ENCODE data around the gene ZNF468.
"Not testable (repeated sequence)": the region's sequence is repeated elsewhere in the genome, so short reads cannot be mapped to it uniquely, and the experiment has no call there.

ZNF468 gene

DNA sequence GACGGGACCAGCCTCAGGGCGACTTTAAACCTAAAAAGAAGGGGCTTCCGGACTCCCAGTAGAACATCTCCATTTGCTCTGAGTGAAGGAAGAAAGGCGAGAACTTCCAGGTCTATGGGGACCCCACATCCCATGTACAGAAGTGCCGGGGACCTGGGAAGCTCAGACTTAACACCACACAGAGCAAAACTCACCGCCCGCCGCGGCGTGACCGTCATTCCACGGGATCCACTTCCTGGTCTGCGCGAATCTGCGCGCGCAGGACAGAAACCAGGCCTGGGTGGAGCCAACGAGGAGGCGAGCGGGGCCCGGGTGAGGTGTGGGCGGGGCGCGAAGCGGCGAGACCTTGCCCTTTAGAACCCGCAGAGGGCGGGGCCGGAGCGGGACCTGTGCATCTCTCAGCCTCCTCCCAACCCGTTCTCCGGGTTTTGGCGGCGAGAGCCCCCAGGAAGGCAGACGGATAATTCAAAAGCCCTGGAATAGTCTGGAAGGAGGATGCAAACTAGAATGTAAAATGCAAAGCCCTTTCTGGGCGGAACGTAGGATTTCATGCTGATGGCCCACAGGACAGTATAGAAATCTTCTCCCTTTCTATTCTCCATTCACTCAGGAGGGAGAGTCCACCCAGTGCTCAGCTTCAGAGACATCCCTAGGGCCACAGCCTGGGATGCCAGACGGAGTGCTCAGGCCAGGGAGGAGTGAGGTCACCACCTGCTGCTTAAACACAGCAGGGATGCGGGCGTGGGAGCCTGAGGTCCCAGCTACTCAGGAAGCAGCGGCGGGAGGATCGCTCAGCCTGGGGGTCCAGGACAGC, at the start of gene ZNF468:
Gene ZNF468 (minus strand): TSS at position 242 of the 814 bp plus-strand sequence. CDS start 3,347 bp downstream, outside the sequence.
- FAIRE-seq, result not testable (repeated sequence)

DNA sequence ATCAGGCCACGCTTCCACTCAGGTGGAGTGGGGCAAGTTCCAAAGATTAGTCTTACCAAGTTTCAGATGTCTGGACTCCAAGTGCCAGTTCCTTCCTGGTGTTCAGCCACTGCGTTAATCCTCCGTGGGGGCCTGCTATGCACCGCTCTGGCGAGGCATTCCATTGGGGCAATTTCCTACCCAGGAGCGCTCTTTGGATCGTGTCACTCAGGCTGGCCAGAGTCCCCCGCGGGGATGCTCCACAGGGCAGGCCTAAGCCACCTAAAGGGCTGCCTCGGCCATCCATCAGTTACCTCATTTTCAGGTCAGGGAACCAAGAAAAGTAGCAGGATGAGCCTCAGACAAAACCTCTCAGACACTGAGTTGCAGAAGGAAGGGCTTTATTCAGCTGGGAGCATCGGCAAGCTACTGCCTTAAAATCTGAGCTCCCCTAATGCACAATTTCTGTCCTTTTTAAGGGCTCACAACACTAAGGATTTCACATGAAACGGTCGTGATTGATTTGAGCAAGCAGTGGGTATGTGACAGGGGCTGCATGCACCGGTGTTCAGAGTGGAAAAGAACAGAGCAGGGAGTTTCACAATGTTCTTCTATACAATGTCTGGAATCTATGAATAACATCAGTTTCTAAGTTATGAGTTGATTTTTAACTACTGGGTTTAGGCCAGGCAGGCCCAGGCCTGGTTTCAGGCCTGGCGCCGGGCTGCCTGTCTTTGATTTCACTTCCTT, 46.8 kb upstream of the ZNF468 start:
- not testable (repeated sequence) for FAIRE-seq

DNA sequence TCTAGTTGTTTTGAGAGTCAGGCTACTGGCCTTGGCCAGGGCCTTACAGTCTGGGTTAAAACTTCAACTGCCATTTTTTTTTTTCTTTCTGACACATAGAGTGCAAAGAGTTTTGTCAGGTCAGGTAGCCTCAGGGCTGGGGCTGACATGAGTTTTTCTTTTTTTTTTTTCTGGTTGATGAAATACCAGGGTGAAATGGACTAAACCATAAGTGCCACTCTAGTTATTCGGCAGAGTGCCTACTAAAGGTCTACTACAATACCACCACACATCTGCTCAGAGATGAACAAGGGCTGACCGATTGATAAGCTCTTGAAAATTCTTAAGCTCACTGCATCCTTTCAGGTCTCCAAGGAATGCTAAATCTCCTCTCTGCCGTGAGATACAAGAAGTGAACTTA, 44.4 kb upstream of the ZNF468 start:
- FAIRE-seq, result no peak

DNA sequence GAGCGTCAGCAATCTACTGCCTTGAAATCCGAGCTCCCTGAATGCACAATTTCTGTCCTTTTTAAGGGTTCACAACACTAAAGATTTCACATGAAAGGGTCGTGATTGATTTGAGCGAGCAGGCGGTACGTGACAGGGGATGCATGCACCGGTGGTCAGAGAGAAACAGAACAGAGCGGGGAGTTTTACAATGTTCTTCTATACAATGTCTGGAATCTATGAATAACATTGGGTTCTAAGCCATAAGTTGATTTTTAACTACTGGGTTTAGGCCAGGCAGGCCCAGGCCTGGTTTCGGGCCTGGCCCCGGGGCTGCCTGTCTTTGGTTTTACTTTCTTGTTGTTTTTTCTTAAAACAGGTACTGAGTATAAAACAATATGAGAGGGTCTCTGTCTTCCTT, 41.2 kb upstream of the ZNF468 start:
- not testable (repeated sequence) for FAIRE-seq

DNA sequence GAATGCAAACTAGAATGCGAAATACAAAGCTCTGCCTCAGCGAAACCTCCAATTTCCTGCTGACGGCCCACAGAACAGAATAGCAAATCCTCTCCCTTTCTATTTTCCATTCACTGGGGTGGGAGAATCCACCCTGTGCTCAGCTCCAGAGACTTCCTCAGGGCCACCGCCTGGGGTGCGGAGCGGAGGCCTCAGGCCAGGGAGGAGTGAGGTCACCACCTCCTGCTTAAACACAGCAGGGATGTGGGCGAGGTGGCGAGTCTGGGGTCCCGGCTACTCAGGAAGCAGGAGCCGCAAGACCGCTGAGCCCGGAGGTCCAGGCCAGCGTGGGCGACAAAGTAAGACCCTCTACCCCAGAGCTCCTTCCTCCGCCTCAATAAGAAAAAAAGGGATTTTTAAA, 40.7 kb upstream of the ZNF468 start:
- FAIRE-seq, result no peak

DNA sequence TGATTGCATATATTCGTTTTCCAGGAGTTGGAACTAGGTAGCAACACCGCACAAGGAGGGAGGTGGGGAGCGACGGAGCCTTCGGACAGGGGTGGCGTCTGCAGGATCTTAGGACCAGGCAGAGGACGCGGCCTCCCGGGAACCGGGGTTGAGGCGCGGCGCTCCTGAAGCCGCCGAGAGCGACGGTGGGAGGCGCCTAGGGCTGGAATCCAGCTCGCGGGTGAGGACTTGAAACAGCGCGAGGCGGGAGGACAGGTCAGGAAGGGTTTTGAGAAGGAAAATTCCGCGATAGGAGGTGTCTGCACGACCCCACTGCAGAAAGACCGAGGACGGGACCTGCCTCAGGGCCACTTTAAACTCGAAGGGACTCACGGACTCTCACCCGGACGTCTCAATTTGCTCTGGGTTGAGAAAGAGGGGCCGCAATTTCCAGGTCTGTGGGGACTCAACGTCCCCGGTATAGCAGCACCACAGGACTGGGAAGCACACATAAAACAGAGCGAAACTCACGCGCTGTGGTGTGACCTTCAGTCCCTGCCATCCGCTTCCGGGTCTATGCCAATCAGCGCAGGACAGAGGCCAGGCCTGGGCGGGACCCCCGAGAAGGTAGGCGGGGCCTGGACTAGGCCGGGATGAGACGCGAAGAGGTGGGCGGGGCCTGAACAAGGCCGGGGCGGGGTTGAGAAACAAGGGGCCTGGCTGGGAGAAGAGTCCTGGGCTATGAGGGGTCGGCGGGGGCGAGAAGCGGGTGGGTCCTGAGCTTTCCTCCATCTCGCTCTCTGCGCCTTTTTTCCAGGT, 39.9 kb upstream of the ZNF468 start, which contains the start of gene ZNF320:
Gene ZNF320 (minus strand): TSS at position 498 of the 798 bp plus-strand sequence. CDS start 7,380 bp downstream, outside the sequence.
- FAIRE-seq, result no peak

DNA sequence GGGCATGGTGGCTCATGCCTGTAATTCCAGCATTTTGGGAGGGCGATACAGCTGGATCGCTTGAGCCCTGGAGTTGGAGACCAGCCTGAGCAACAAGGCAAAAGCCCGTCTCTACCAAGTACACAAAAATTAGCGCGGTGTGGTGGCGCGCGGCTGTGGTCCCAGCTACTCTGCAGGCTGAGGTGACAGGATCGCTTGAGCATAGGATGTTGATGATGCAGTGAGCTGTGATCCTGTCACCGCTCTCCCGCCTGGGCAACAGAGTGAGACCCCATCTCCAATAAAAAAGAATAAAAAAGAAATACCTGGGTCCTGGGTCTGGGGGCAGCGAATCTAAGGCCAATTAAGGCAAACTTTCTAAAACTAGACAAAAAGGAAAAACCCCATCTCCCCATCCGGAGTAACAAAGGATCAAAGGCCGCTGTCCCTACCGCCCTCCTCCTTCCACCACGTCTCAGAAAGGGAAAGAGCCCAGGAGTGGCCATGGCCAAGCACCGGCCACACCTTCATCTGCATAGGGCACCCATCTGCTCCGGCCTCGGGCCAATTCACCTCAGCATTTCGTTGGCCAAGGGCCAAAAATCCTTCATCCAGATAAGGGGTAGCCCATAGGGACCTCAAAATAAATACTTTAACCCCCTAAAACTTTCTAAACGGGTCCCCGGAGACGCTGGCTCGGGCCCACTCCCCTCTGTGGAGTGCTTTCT, 39.2 kb upstream of the ZNF468 start:
- FAIRE-seq, result no peak

DNA sequence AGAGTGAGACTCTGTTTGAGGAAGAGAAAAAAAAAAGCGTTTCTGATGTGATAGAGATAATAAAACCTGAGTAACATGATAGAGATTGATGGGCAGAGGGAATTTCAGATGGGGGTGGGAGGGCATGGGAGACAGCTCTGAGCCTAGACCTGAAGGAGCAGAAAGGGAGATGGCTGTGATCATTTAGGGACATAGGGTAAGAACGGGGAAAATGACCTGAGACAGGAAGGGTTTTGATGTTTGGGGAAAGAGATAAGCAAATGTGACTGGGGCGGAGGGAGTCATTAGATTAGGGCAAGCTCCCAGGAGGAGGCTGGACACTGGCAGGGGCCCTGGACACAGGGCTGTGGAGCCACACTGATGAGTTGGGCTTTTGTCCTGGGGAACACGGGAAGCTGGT, 33.9 kb upstream of the ZNF468 start:
- FAIRE-seq, result no peak

DNA sequence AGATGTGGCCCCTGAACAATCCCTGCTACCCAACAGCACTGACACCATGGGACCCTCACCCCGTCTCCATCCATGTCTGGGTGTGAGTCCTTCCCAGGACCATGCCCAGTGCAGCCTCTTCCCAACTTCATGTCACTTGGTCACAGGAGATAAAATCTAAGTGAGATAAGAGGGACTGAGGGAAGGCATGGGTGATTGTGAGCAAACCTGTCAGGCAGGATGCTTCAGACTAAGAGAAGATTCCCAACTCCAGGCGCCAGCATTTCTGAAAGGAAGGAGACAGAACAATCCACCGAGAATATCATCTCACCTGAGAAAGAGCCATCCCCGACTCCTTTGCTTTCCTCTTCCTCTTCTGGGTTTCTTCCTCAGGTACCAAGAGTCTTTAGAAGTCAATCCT, 32.5 kb upstream of the ZNF468 start:
- FAIRE-seq, result no peak

DNA sequence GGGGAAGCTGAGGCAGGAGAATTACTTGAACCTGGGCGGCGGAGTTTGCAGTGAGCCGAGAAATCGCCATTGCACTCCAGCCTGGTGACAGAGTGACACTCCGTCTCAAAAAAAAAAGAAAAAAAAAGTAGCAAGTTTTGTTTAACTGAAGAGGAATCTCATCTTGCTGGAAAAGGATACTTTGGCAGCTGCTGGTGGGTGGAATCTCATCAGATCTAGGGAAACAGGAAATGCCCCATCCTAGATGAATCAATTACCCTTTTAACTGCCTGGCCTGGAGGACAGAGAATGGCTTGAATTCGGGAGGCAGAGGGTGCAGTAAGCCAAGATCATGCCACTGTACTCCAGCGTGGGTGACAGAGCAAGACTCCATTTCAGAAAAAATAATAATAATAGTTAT, 31.7 kb upstream of the ZNF468 start:
- no peak for FAIRE-seq

DNA sequence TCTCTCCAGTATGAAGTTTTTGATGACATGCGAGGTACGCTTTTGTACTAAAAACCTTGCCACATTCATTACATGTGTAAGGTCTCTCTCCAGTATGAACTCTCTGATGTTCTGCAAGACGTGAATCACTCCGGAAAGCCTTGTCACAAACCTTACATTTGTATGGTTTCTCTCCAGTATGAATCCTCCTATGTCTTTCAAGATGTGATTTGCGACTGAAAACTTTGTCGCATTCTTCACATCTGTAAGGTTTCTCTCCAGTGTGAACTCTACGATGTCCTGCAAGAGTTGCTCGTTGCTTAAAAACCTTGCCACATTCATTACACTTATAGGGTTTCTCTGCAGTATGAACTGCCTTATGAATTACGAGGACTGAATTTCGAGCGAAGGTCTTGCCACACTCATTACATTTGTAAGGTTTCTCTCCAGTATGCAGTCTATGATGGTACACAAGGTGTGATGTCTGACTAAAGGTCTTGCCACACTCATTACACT, 23.5 kb upstream of the ZNF468 start:
- FAIRE-seq, result no peak

DNA sequence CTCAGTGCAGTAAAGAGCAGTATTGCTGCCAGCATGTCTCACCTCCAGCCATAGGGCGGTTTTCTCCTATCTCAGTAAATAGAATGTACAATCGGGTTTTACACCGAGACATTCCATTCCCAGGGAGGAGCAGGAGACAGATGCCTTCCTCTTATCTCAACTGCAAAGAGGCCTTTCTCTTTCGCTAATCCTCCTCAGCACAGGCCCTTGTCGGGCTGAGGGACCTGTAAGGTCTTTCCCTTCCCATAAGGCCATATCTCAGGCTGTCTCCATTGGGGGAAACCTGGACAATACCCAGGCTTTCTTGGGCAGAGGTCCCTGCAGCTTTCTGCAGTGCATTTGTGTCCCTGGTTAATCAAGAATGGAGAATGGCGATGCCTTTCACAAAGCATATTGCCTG, 15.6 kb upstream of the ZNF468 start:
- FAIRE-seq, result not testable (repeated sequence)

DNA sequence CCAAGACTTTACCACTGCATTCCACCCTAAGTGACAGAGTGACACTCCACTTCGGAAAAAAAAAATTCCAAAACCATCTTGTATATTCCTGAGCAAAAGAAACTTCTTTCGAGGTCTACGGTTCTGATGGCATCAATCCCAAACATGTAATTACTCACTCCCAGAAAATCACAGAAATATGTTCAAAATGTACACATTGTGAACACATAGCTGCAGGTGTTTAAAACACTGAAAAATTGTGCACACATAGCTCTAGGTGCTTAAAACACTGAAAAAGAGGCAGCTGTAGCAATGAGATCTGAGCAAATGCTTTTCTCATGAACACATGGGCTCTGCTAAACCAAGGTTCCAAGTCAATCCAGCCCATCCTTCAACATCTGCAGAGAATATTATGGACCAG, 14.0 kb upstream of the ZNF468 start:
- no peak for FAIRE-seq

DNA sequence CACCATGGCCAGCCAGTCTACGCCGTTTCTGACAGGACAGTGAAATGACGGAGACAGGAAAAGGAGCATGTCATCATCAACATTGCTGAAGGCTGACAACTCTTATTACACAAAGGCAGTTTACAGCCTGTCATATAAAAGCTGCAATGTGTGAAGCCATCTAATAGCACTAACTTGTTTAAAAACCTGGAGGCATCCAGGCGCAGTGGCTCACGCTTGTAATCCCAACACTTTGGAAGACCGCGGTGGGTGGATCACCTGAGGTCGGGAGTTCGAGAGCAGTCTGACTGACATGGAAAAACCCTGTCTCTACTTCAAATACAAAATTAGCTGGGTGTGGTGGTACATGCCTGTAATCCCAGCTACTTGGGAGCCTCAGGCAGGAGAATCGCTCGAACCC, 10.6 kb upstream of the ZNF468 start:
- FAIRE-seq, result not testable (repeated sequence)

DNA sequence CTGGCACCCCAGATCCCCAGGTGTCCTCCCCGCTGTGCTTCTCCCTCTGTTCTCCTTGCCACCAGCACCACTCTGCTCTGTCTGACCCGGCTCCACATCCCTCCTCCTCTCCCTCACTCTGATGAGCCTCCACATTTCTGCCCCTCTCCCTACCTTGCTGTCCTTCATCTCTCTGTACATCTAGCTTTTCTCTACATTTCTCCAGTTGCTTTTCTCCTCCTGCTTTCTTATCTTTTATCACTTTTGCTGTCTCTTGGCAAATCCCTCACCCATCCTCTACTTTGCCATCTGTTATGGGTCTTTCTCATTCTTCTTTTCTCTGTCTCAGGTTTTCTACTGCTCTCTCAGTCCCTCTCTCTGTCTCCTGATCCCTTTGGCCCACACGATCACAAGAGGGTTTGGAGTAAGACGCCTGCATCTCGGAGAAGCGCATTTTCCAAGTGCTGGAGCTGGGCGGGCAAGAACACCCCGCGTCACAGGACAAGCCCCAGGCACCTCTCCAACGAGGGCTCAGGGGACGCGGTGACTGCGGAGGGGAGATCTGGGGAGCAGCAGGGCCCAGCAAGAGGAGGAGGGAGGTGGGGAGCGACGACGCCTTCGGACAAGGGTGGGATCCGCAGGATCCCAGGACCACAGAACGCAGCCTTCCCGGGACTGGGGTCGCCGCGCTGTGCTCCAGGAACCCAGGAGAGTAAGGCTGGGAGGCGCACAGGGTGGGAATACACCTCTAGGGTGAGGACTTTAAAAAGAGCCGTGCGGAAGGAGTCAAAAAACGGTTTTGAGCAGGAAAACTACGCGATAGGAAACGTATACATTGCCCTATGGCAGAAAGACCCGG, 660 bp downstream of the ZNF468 start:
- FAIRE-seq, result not testable (repeated sequence)

DNA sequence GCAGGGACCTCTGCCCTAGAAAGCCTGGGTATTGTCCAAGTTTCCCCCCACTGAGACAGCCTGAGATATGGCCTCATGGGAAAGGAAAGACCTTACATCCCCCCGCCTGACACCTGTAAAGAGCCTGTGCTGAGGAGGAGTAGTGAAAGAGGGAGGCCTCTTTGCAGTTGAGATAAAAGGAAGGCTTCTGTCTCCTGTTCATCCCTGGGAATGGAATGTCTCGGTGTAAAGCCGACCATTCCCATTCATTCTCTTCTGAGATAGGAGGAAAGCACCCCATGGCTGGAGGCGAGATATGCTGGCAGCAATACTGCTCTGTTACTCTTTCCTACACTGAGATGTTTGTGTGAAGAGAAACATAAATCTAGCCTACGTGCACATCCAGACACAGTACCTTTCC, 10.1 kb downstream of the ZNF468 start:
- not testable (repeated sequence) for FAIRE-seq

DNA sequence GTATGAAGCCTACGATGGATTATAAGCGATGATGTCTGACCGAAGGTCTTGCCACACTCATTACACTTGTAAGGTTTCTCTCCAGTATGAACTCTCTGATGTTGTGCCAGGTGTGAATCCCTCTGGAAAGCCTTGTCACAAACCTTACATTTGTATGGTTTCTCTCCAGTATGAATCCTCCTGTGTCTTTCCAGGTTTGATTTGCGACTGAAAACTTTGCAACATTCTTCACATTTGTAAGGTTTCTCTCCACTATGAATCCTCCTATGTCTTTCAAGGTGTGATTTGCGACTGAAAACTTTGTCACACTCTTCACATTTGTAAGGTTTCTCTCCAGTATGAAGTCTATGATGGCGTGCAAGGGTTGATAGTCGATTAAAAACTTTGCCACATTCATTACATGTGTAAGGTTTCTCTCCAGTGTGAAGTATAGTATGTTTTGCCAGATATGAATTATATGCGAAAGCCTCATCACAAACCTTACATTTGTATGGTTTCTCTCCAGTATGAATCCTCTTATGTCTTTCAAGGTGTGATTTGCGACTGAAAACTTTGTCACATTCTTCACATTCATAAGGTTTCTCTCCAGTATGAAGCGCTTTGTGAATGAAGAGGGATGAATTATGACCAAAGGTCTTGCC, 16.5 kb downstream of the ZNF468 start:
- FAIRE-seq, result not testable (repeated sequence)

DNA sequence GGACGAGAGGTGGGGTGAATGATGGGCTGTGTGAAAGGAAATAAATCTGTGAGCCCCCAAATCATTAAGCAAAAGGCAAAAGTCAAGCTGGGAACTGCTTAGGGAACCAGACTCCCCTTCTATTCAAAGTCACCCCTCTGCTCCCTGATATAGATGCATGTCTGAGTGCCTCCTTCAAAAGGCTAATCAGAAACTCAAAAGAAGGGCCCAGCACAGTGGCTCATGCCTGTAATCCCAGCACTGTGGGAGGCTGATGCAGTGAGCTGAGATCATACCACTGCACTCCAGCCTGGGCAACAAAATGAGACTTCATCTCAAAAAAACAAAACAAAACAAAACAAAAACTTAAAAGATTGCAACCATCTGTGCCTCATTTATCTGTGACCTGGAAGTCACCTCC, 23.1 kb downstream of the ZNF468 start:
- not testable (repeated sequence) for FAIRE-seq

DNA sequence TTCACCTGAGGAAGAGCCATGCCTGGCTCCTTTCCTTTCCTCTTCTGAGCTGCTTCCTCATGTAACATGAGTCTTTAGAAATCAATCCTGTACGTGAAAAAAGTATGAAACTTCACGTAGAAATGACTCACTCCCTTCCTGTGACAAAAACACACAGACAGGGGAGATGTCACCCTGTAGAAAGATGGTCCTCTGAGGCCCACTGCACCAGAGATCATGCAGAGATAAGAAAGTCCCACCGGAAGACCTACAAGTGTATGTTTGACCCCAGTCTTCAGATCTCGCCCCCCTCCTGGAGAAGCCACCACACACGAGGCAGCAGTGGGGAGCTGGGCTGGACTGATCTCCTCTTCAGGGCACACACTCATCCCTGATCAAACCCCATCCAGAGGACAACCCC, 23.9 kb downstream of the ZNF468 start:
- FAIRE-seq, result not testable (repeated sequence)

DNA sequence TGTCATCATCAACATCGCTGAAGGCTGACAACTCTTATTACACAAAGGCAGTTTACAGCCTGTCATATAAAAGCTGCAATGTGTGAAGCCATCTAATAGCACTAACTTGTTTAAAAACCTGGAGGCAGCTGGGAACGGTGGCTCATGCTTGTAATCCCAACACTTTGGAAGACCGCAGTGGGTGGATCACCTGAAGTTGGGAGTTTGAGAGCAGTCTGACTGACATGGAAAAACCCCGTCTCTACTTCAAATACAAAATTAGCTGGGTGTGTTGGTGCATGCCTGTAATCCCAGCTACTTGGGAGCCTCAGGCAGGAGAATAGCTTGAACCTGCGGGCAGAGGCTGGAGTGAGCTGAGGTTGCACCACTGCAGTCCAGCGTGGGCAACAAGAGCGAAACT, 27.6 kb downstream of the ZNF468 start:
- not testable (repeated sequence) for FAIRE-seq

DNA sequence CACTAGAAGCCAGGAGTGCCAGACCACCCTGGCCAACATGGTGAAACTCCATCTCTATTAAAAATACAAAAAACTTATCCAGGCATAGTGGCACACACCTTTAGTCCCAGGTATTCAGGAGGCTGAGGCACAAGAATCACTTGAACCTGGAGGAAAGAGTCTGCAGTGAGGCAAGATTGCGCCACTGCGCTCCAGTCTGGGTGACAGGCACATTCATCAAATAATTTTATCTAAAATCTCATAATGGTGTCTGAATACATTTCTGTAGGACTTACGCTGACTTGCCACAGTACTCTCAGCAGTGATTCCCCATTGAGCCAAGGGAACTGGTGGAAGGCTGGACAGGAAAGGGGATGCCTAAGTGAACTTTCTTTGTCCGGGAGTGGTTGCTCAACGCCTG, 31.7 kb downstream of the ZNF468 start:
- FAIRE-seq, result no peak

All from G401.6 (cell line).